ENCODE measurements around the gene DHFR.

DNA sequence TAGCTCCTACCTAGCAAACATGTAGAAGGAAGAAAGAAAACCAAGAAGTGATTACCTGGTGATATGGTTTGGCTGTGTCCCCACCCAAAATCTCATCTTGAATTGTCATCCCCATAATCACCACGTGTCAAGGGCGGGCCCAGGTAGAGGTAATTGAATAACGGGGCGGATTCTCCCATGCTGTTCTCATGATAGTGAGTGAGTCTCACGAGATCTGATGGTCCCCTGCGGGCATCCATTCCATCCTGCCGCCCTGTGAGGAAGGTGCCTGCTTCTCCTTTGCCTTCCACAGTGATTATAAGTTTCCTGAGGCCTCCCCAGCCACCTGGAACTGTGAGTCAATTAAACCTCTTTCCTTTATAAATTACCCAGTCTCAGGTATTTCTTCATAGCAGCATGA lies 57.3 kb downstream of the DHFR start:
- no peak for TF ChIP-seq EZH2phosphoT487 (IDR thresholded peaks at IDR 0.05; ENCODE audit: borderline replicate concordance, low read length)
- TF ChIP-seq CTCF (IDR thresholded peaks at IDR 0.05; ENCODE audit: low read depth, low read length, poor library complexity, severe bottlenecking) = no peak

All from DOHH2 (cell line).